ENCODE results near the gene SH3GL1.

DNA sequence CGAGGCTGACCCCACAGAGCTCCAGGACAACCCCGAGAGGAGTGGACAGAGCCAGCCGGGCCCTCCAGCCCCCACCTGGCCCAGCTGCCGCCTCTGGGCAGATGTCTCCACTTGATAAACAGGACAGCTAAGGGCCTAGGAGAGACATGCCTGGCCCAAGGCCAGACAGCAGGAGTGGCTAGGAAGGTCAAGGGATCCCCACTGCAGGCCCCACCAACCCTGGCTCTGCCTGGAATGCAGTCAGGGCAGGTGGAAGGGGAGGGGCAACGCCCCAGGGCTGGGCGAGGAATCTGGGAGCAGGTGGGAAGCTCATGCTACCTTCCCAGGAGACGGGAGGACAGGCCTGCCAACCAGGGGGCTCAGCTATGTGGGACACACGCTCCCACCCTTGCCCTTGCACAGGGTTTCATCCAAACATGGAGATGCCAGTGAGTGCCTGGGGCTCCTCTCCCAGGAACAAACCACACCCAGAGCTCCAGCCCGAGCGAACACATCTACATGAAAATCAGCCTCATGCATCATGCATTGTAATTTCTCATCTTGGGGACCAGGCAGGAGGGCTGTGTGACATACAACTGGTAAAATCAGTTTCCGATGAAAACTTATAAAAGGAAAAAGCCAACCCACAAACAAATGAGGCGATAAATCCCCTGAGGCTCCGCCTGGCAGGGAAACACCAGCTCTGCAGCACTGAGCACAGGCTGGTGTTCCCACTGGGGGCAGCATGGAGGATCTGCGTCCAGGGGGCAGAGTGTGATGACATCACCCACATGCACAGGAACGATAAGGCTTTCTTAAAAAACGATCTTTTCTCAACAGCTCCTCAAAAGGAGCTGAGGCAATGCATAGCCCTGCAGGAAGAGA is 25.0 kb downstream of the SH3GL1 start:
- no peak for TF ChIP-seq BHLHE40 (IDR thresholded peaks at IDR 0.05; ENCODE audit: low read depth, low read length)
- TF ChIP-seq POLR2A (IDR thresholded peaks at IDR 0.05; ENCODE audit: low read length), result no peak
- no peak for TF ChIP-seq MAZ (IDR thresholded peaks at IDR 0.05; ENCODE audit: borderline replicate concordance, low read depth, low read length)
- TF ChIP-seq, protein P1, sequence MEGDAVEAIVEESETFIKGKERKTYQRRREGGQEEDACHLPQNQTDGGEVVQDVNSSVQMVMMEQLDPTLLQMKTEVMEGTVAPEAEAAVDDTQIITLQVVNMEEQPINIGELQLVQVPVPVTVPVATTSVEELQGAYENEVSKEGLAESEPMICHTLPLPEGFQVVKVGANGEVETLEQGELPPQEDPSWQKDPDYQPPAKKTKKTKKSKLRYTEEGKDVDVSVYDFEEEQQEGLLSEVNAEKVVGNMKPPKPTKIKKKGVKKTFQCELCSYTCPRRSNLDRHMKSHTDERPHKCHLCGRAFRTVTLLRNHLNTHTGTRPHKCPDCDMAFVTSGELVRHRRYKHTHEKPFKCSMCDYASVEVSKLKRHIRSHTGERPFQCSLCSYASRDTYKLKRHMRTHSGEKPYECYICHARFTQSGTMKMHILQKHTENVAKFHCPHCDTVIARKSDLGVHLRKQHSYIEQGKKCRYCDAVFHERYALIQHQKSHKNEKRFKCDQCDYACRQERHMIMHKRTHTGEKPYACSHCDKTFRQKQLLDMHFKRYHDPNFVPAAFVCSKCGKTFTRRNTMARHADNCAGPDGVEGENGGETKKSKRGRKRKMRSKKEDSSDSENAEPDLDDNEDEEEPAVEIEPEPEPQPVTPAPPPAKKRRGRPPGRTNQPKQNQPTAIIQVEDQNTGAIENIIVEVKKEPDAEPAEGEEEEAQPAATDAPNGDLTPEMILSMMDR (IDR thresholded peaks at IDR 0.05), result no peak
- no peak for TF ChIP-seq ESRRA (IDR thresholded peaks at IDR 0.05; ENCODE audit: borderline replicate concordance, low read length)
